ENCODE data around the gene GPC1. TPM values are rescaled to one million over a fixed set of nuclear protein-coding genes. Genes with fewer than 3 reads are reported as not detected.

Gene GPC1
- total and polyA plus RNA-seq, 2 experiments from 2014 or later, result 57.8 to 80.9 TPM

GRCh38 chr2:240438810-240439697 is 3.6 kb downstream of the GPC1 start:
- H3K27me3 ChIP-seq, result peaks cover 15% of the 10 kb centered on the region
- no peak for DNase-seq (ENCODE audit: low read depth in 1 of 2, low spot score in 1 of 2)
- H3K27ac ChIP-seq, result no peak overlapping the region
- no peaks in the 10 kb centered on the region for H3K4me1 ChIP-seq (ENCODE audit: low read depth)
- TF ChIP-seq, protein P1, sequence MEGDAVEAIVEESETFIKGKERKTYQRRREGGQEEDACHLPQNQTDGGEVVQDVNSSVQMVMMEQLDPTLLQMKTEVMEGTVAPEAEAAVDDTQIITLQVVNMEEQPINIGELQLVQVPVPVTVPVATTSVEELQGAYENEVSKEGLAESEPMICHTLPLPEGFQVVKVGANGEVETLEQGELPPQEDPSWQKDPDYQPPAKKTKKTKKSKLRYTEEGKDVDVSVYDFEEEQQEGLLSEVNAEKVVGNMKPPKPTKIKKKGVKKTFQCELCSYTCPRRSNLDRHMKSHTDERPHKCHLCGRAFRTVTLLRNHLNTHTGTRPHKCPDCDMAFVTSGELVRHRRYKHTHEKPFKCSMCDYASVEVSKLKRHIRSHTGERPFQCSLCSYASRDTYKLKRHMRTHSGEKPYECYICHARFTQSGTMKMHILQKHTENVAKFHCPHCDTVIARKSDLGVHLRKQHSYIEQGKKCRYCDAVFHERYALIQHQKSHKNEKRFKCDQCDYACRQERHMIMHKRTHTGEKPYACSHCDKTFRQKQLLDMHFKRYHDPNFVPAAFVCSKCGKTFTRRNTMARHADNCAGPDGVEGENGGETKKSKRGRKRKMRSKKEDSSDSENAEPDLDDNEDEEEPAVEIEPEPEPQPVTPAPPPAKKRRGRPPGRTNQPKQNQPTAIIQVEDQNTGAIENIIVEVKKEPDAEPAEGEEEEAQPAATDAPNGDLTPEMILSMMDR (IDR thresholded peaks at IDR 0.05; ENCODE audit: low read depth, low read length), result no peak
- no peaks in the 10 kb centered on the region for H3K9me3 ChIP-seq (ENCODE audit: low read depth)
- H3K36me3 ChIP-seq, result no peaks in the 10 kb centered on the region
- no peak overlapping the region for H3K4me3 ChIP-seq

- H3K27me3 ChIP-seq, result peaks cover 15% of the 10 kb centered on the region
- H3K27ac ChIP-seq, result no peak overlapping the region
- TF ChIP-seq, protein P1 (IDR thresholded peaks at IDR 0.05; ENCODE audit: low read depth, low read length), result no peak
- no peak for DNase-seq (ENCODE audit: low read depth in 1 of 2, low spot score in 1 of 2)
- H3K36me3 ChIP-seq, result no peaks in the 10 kb centered on the region
- H3K4me3 ChIP-seq, result no peak overlapping the region
- no peaks in the 10 kb centered on the region for H3K9me3 ChIP-seq (ENCODE audit: low read depth)
- no peaks in the 10 kb centered on the region for H3K4me1 ChIP-seq (ENCODE audit: low read depth)
Observed at GRCh38 chr2:240439698-240440151, 4.3 kb downstream of the GPC1 start.

- Histone ChIP-seq H3K27ac (no peak overlapping the region), H3K4me3 (no peak overlapping the region), H3K9me3 (ENCODE audit: low read depth) (no peaks in the 10 kb centered on the region), H3K27me3 (peaks cover 15% of the 10 kb centered on the region), H3K36me3 (no peaks in the 10 kb centered on the region), H3K4me1 (ENCODE audit: low read depth) (no peaks in the 10 kb centered on the region)
- TF ChIP-seq, protein P1 (IDR thresholded peaks at IDR 0.05; ENCODE audit: low read depth, low read length), result no peak
- no peak for DNase-seq (ENCODE audit: low read depth in 1 of 2, low spot score in 1 of 2)
Observed at GRCh38 chr2:240440251-240440650, 4.8 kb downstream of the GPC1 start.

GRCh38 chr2:240440704-240441320 is 5.3 kb downstream of the GPC1 start:
- no peak for DNase-seq (ENCODE audit: low read depth in 1 of 2, low spot score in 1 of 2)
- Histone ChIP-seq H3K27me3 (peaks cover 15% of the 10 kb centered on the region), H3K27ac (no peak overlapping the region), H3K4me3 (no peak overlapping the region), H3K9me3 (ENCODE audit: low read depth) (no peaks in the 10 kb centered on the region), H3K4me1 (ENCODE audit: low read depth) (no peaks in the 10 kb centered on the region), H3K36me3 (no peaks in the 10 kb centered on the region)
- TF ChIP-seq, protein P1 (IDR thresholded peaks at IDR 0.05; ENCODE audit: low read depth, low read length), result no peak

- Histone ChIP-seq H3K36me3 (no peaks in the 10 kb centered on the region), H3K9me3 (ENCODE audit: low read depth) (no peaks in the 10 kb centered on the region), H3K27ac (no peak overlapping the region), H3K4me1 (ENCODE audit: low read depth) (no peaks in the 10 kb centered on the region), H3K27me3 (peaks cover 15% of the 10 kb centered on the region), H3K4me3 (no peak overlapping the region)
- no peak for DNase-seq (ENCODE audit: low read depth in 1 of 2, low spot score in 1 of 2)
- TF ChIP-seq, protein P1 (IDR thresholded peaks at IDR 0.05; ENCODE audit: low read depth, low read length), result no peak
Observed at GRCh38 chr2:240441326-240441992, 6.0 kb downstream of the GPC1 start.
